ENCODE measurements around the gene TULP4. TPM values are rescaled to one million over a fixed set of nuclear protein-coding genes. Genes with fewer than 3 reads are reported as not detected.

The TULP4 gene
- total RNA-seq, 2 donors from 2014 or later, result 19.5 to 20.8 TPM

DNA sequence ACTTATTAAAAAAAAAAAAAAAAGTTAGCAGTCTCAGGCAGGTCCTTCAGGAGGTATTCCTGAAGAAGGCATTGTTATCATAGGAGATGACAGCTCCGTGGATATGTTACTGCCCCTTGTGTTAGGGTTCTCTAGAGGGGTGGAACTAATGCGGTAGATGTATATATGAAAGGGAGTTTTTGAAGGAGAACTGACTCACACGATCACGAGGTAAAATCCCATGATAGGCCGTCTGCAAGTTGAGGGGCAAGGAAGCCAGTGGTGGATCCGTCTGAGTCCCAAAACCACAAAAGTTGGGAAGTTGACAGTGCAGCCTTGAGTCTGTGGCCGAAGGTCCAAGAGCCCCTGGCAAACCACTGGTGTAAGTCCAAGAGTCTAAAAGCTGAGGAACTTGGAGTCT, 103.4 kb downstream of the TULP4 start:
- Mint-ChIP-seq H3K27ac (no peak overlapping the region), H3K36me3 (ENCODE audit: insufficient read depth in 2 of 2) (peaks cover 0 to 11% of the 10 kb centered on the region in 2 donors), H3K27me3 (ENCODE audit: low read depth) (no peaks in the 10 kb centered on the region), H3K9me3 (peaks cover 1% of the 10 kb centered on the region in 2 donors), H3K4me3 (no peak overlapping the region), H3K4me1 (ENCODE audit: low read depth) (no peaks in the 10 kb centered on the region)
- DNase-seq (no peak), ATAC-seq (replicated peaks in 1 of 2) (no peak)

DNA sequence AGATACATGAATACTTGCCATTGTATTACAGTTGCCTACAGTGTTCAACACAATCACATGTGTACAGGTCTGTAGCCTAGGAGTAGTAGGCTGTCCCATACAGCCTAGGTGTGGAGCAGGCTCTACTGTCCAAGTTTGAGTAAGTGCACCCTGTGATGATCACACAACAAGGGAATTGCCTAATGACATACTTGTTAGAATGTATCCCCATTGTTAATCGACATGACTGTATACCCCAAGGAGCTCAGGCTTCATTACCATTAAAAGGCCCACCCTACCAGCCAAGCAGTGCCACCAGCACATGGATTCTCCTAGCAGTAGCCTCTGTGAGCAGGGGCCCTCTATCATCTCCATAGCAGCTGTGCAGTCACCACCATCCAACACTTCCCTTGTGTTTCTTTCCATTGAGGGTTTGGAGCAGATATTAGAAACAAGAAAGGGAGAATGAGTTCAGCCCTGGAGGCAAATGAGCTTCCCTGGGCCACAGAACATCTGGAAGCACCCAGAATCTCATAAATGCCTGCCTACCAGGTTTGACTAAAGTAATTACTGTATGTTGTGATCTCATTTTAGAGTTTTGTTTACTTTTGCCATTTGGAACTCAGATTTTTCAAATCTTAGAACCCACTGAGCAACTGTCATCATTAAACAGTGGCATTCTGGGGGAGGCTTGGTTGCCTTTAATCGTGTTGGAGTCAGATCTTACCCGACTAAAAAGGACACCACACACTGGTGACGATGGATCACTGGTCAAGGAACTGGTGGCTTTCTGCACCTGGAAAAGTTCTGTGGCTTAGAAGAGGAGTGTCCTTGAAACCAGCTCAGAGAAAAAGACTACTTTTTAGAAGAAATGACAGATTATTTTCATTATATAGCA, 104.9 kb downstream of the TULP4 start:
- H3K27ac Mint-ChIP-seq, result no peak overlapping the region
- DNase-seq (no peak), ATAC-seq (replicated peaks in 1 of 2) (no peak)
- peaks cover 0 to 11% of the 10 kb centered on the region in 2 donors for H3K36me3 Mint-ChIP-seq (ENCODE audit: insufficient read depth in 2 of 2)
- H3K4me1 Mint-ChIP-seq (ENCODE audit: low read depth), result no peaks in the 10 kb centered on the region
- H3K27me3 Mint-ChIP-seq (ENCODE audit: low read depth), result no peaks in the 10 kb centered on the region
- H3K4me3 Mint-ChIP-seq, result no peak overlapping the region
- peaks cover 1% of the 10 kb centered on the region in 2 donors for H3K9me3 Mint-ChIP-seq

DNA sequence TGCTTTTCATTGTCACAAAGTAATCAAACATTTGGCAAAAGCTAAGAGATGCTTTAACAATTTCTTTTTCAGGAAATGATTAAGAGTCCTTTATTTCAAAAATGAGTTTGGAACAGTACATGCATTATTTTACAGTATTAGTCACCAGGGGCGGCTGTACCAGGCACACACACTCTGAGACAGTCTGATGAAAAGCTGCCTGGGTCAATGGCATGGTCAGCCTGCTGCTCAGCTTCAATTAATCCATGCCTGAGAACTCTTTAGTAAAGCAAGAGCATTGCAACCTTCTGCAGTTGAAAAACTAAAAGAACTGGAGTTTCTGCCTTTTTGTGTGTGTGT, 105.5 kb downstream of the TULP4 start:
- H3K4me1 Mint-ChIP-seq (ENCODE audit: low read depth), result no peaks in the 10 kb centered on the region
- ATAC-seq (replicated peaks in 1 of 2), result no peak
- peaks cover 1% of the 10 kb centered on the region in 2 donors for H3K9me3 Mint-ChIP-seq
- H3K4me3 Mint-ChIP-seq, result no peak overlapping the region
- no peak overlapping the region for H3K27ac Mint-ChIP-seq
- H3K27me3 Mint-ChIP-seq (ENCODE audit: low read depth), result no peaks in the 10 kb centered on the region
- DNase-seq, result no peak
- peaks cover 0 to 14% of the 10 kb centered on the region in 2 donors for H3K36me3 Mint-ChIP-seq (ENCODE audit: insufficient read depth in 2 of 2)

DNA sequence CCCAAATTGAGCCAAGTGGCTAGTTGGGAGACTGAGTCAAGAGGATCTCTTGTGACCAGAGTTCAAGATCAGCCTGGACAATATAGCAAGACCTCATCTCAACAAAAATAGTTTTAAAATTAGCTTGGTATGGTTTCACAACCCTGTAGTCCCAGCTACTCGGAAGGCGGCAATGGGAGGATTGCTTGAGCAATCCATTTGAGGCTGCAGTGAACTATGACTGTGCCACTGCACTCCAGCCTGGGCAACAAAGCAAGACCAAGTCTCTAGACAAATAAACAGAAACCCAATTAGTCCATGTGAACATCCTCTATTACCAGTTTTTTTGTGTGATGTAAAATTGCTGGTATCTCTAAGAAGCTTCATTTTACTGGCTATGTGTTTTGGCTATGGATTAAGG, 106.2 kb downstream of the TULP4 start:
- ATAC-seq (replicated peaks in 1 of 2) (no peak), DNase-seq (no peak)
- H3K27me3 Mint-ChIP-seq (ENCODE audit: low read depth), result no peaks in the 10 kb centered on the region
- no peak overlapping the region for H3K4me3 Mint-ChIP-seq
- no peaks in the 10 kb centered on the region for H3K4me1 Mint-ChIP-seq (ENCODE audit: low read depth)
- peaks cover 1% of the 10 kb centered on the region in 2 donors for H3K9me3 Mint-ChIP-seq
- H3K27ac Mint-ChIP-seq, result no peak overlapping the region
- H3K36me3 Mint-ChIP-seq (ENCODE audit: insufficient read depth in 2 of 2), result peaks cover 0 to 14% of the 10 kb centered on the region in 2 donors

GRCh38 chr6:158419339-158419909, 107.2 kb downstream of the TULP4 start:
- no peaks in the 10 kb centered on the region for H3K4me1 Mint-ChIP-seq (ENCODE audit: low read depth)
- no peaks in the 10 kb centered on the region for H3K27me3 Mint-ChIP-seq (ENCODE audit: low read depth)

GRCh38 chr6:158421381-158421780, 109.1 kb downstream of the TULP4 start:
- H3K27ac Mint-ChIP-seq, result no peak overlapping the region
- DNase-seq, result no peak
- H3K27me3 Mint-ChIP-seq (ENCODE audit: low read depth), result no peaks in the 10 kb centered on the region
- H3K9me3 Mint-ChIP-seq, result peaks cover 1% of the 10 kb centered on the region in 2 donors
- no peaks in the 10 kb centered on the region for H3K4me1 Mint-ChIP-seq (ENCODE audit: low read depth)
- peaks cover 0 to 14% of the 10 kb centered on the region in 2 donors for H3K36me3 Mint-ChIP-seq (ENCODE audit: insufficient read depth in 2 of 2)
- H3K4me3 Mint-ChIP-seq, result no peak overlapping the region
- no peak for ATAC-seq (replicated peaks in 1 of 2)

More at GRCh38 chr6:158419339-158419909, 107.2 kb downstream of the TULP4 start:
- Mint-ChIP-seq H3K9me3 (peaks cover 1% of the 10 kb centered on the region in 2 donors), H3K4me3 (no peak overlapping the region), H3K36me3 (ENCODE audit: insufficient read depth in 2 of 2) (peaks cover 0 to 14% of the 10 kb centered on the region in 2 donors), H3K27ac (no peak overlapping the region)
- DNase-seq (no peak), ATAC-seq (replicated peaks in 1 of 2) (no peak)

DNA sequence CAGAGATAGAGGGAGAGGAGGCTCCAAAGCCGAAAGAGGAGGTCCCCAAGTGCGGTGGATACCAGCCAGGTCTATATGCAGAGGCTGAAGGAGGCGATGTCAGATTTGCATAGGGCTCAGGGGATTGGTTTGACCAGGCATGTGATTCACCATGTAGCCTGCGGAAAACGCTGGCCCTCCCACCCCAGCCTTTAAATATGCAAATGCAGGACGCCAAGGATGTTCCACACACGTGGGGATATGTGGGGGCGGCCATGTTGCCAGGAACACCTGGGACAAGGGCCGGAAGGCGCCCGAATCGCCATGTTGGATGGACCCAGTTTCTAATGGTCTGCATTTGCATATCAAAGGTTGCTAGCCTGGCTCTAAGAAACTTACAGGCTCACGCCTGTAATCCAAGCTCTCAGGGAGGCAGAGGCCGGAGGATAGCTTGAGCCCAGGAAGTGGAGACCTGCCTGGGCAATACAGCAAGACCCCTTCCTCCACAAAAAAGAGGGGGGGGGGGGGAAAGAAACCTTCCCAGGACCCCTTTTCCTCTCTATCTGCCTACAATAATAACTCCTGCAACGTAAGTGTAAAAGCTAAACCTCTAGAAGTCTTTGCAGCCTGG, 110.5 kb downstream of the TULP4 start:
- no peaks in the 10 kb centered on the region for H3K4me1 Mint-ChIP-seq (ENCODE audit: low read depth)
- ATAC-seq (replicated peaks in 1 of 2), result no peak
- no peak overlapping the region for H3K4me3 Mint-ChIP-seq
- H3K36me3 Mint-ChIP-seq (ENCODE audit: insufficient read depth in 2 of 2), result peaks cover 0 to 11% of the 10 kb centered on the region in 2 donors
- peaks cover 1% of the 10 kb centered on the region in 2 donors for H3K9me3 Mint-ChIP-seq
- no peaks in the 10 kb centered on the region for H3K27me3 Mint-ChIP-seq (ENCODE audit: low read depth)
- H3K27ac Mint-ChIP-seq, result no peak overlapping the region
- no peak for DNase-seq

GRCh38 chr6:158431036-158431435, 118.8 kb downstream of the TULP4 start:
- Mint-ChIP-seq H3K27ac (no peak overlapping the region), H3K36me3 (ENCODE audit: insufficient read depth in 2 of 2) (no peaks in the 10 kb centered on the region), H3K9me3 (no peaks in the 10 kb centered on the region), H3K4me1 (ENCODE audit: low read depth) (no peaks in the 10 kb centered on the region), H3K27me3 (ENCODE audit: low read depth) (no peaks in the 10 kb centered on the region), H3K4me3 (no peak overlapping the region)
- no peak for DNase-seq
- ATAC-seq (replicated peaks in 1 of 2), result no peak

- Mint-ChIP-seq H3K27ac (no peak overlapping the region), H3K9me3 (no peaks in the 10 kb centered on the region), H3K27me3 (ENCODE audit: low read depth) (no peaks in the 10 kb centered on the region), H3K4me3 (no peak overlapping the region), H3K36me3 (ENCODE audit: insufficient read depth in 2 of 2) (no peaks in the 10 kb centered on the region), H3K4me1 (ENCODE audit: low read depth) (no peaks in the 10 kb centered on the region)
- DNase-seq (no peak), ATAC-seq (replicated peaks in 1 of 2) (no peak)
Observed at GRCh38 chr6:158431560-158431959, 119.3 kb downstream of the TULP4 start.

- H3K27ac Mint-ChIP-seq, result no peak overlapping the region
- no peak for ATAC-seq (replicated peaks in 1 of 2)
- H3K27me3 Mint-ChIP-seq (ENCODE audit: low read depth), result no peaks in the 10 kb centered on the region
- H3K9me3 Mint-ChIP-seq, result no peaks in the 10 kb centered on the region
- no peak for DNase-seq
- H3K36me3 Mint-ChIP-seq (ENCODE audit: insufficient read depth in 2 of 2), result no peaks in the 10 kb centered on the region
- no peaks in the 10 kb centered on the region for H3K4me1 Mint-ChIP-seq (ENCODE audit: low read depth)
- no peak overlapping the region for H3K4me3 Mint-ChIP-seq
Observed at GRCh38 chr6:158437571-158437970, 125.3 kb downstream of the TULP4 start.

DNA sequence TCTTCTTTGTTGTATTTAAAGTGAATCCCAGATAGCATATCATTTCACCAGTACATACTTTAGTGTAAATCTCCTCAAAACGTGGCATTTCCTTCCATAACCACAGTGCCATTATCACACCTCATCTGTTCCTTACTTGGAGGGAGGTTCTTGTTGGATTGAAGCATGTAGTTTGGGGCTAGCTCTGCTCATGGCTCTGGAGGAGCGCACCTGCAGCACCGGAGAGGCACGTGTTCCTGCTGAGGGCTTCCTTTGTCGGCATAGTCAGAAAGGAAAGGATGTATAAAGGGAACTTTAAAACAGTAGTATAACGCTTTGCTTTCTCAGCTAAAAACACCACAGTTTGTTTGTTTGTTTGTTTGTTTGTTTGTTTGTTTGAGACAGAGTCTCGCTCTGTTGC, 126.0 kb downstream of the TULP4 start:
- no peak overlapping the region for H3K4me3 Mint-ChIP-seq
- H3K27ac Mint-ChIP-seq, result no peak overlapping the region

DNA sequence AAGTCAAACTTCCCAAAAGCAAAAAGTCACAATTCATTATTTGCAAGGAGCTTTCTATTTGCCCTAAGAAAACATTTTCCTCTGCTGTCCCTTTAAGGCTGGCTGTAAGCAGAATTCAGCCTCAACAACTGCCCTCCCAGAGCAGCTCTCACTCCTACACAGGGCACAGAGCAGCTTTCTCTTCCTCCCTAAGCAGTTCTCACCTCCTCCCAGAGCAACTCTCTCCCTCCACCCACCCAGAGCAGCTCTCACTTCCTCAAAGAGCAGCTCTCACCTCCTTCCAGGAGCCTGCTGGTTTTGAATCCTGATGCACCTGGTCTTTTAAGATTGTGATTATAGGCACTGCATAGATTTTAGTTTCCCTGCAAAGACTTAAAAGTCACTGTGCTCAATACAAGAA, 127.0 kb downstream of the TULP4 start:
- H3K9me3 Mint-ChIP-seq, result no peaks in the 10 kb centered on the region
- H3K27me3 Mint-ChIP-seq (ENCODE audit: low read depth), result no peaks in the 10 kb centered on the region
- H3K36me3 Mint-ChIP-seq (ENCODE audit: insufficient read depth in 2 of 2), result no peaks in the 10 kb centered on the region
- no peak for ATAC-seq (replicated peaks in 1 of 2)
- DNase-seq, result no peak
- H3K27ac Mint-ChIP-seq, result no peak overlapping the region
- H3K4me1 Mint-ChIP-seq (ENCODE audit: low read depth), result no peaks in the 10 kb centered on the region
- H3K4me3 Mint-ChIP-seq, result no peak overlapping the region

More for the DNA sequence above, 126.0 kb downstream of the TULP4 start:
- ATAC-seq (replicated peaks in 1 of 2), result no peak
- Mint-ChIP-seq H3K27me3 (ENCODE audit: low read depth) (no peaks in the 10 kb centered on the region), H3K9me3 (no peaks in the 10 kb centered on the region), H3K36me3 (ENCODE audit: insufficient read depth in 2 of 2) (no peaks in the 10 kb centered on the region), H3K4me1 (ENCODE audit: low read depth) (no peaks in the 10 kb centered on the region)
- no peak for DNase-seq

- no peak for ATAC-seq (replicated peaks in 1 of 2)
- H3K4me3 Mint-ChIP-seq, result no peak overlapping the region
Observed at GRCh38 chr6:158441716-158442215, 129.5 kb downstream of the TULP4 start.

More at GRCh38 chr6:158441716-158442215, 129.5 kb downstream of the TULP4 start:
- no peaks in the 10 kb centered on the region for H3K4me1 Mint-ChIP-seq (ENCODE audit: low read depth)
- no peaks in the 10 kb centered on the region for H3K9me3 Mint-ChIP-seq
- H3K36me3 Mint-ChIP-seq (ENCODE audit: insufficient read depth in 2 of 2), result no peaks in the 10 kb centered on the region
- no peak for DNase-seq
- H3K27me3 Mint-ChIP-seq (ENCODE audit: low read depth), result no peaks in the 10 kb centered on the region
- no peak overlapping the region for H3K27ac Mint-ChIP-seq
